GM21526 (cell line): ENCODE results near the gene TMEM26.

ENCODE experiments used
- ATAC-seq: cut with Tn5 transposase; IDR thresholded peaks from one replicate; pipeline ENCODE4 v1.9.1; 2021; ENCODE audit warnings: moderate library complexity; ENCODE audit not compliant: unreplicated experiment, low FRiP score

TMEM26 gene

GRCh38 chr10:61463035-61463909 is 10.1 kb upstream of the TMEM26 start:
- ATAC-seq = no peak

DNA sequence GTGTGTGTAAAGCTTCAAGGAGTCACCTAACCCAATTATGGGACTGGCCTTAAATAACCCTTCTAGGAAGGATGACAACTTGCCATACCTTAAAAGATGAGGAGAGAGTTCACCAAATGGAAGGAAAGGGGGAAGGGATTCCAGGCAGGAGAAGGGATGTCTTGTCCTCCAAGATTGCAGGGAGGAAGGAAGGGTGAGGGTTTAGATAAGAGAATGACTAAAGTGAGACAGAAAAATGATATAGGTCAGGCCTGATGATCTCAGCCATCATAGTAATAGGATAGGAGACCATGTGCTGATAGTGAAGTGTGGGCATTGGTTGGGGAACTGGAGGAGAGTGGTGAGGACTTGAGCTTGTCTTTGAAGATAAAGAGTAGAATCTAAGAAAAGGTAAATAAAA is 7.7 kb upstream of the TMEM26 start:
- ATAC-seq = no peak

- ATAC-seq = no peak
Measured at GRCh38 chr10:61458031-61458430, 4.8 kb upstream of the TMEM26 start.

- ATAC-seq = no peak
Measured at GRCh38 chr10:61456095-61456789, 3.1 kb upstream of the TMEM26 start.

DNA sequence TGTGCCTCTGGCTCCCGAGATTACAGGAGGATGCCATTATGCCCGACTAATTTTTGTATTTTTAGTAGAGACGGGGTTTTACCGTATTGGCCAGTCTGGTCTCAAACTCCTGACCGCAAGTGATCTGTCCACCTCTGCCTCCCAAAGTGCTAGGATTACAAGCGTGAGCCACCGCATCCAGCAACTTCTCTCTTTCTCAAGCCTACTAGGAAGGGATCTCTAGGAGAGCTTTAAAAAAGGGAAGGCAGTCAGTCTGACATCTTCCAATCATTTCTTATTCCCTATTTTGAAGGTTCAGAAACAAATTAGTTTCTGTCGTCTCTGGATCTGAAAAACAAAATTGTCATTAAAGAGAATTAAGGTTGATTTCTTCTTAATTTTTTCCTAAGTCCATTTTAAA is 2.5 kb upstream of the TMEM26 start:
- ATAC-seq = no peak

DNA sequence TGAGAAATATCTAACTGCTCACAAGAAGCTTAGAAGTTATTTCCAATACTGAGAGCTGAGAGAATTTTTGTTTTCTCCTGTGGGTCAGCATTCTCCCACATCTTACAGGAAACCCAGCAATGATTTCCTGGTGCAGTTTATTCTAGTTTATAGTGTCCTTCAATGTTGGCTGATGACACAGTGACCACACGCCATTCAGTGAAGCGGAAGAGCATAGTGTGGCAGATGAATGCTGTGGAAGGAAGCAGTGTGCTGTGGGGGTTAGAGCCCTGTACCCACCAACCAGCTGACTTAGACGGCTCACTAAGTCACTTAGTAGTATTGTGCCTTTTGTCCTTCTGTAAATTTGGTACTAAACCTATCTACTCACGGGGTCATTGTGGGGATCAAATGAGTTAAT is 1.4 kb upstream of the TMEM26 start:
- no peak for ATAC-seq

- no peak for ATAC-seq
Measured at GRCh38 chr10:61452151-61452651, 980 bp downstream of the TMEM26 start.

DNA sequence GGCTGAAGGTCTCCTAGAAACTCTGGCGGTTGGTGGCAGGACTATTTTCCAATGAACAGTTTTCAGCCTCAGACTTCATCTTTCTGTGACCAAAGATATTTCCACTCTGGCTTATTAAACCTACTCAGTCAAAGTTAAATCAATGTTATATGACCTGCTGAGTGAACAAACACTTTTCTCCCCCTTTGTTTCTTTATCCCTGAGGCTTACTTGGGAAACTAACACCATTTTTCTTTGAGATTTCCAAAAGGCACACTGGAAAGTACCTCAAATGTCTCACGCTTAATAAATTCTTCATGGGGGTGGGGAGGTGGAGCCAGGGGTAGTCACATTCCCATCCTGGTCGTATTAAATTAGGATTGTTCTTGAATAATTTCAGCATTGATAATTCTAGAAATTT is 1.8 kb downstream of the TMEM26 start:
- no peak for ATAC-seq

GRCh38 chr10:61448841-61449600 is 4.2 kb downstream of the TMEM26 start:
- ATAC-seq = no peak

DNA sequence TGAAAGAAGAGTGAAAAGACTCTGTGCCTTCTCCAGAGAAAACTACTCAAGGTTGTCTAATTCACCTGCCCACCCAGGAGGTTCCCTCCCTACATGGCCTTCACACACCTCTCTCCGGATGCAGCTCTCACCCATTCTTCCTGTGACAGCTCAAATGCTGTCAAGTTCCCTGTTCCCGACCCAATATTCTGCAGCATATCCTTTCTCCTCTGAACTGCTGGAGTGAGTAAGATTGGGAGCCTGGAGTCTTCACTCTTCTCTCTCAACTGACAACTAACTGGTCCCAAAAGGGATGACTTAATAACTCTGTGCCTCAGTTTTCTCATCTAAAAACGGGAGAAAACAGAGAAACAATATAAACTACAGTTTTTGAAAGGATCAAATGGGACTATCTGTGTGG is 5.1 kb downstream of the TMEM26 start:
- ATAC-seq = no peak

GRCh38 chr10:61439058-61439609 is 14.0 kb downstream of the TMEM26 start:
- no peak for ATAC-seq

DNA sequence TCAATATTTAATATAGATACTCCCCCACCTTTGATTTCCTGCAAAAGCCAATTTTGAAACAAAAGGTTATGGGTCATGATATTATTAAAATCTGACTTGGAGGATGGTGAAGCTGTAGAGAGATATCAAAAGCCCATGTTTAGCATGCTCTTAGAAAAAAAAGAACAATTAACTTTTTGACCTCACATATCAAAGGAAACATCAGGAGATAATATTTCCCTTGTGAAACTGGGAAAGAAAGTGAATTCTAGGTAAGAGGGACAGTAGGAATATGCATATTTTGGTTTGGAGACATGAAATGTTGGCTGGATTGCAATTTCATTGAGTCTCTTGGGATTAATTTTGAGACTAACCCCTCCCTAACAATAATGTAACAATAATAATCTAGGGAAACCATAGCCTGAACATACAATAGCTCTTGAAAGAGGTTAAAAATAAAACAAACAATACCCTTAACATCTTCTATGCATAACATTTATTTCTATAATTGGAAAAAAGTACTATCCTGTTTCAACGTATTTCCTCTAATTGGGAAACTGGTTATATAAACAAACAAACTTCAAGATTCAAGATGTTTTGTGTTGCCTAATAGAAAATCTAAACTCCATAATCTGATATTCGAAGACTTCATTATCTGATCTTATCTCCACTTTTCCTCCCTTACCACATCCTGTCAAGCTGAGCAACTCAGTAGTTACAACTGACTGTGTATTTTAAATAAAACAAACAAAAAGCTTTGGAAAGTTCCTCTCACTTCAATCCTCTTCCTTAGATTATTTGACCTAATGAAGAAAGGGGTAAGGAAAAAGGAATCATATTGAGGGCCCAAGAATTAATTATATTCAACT is 14.8 kb downstream of the TMEM26 start:
- ATAC-seq = no peak

- no peak for ATAC-seq
Measured at GRCh38 chr10:61423178-61423577, 30.0 kb downstream of the TMEM26 start.

DNA sequence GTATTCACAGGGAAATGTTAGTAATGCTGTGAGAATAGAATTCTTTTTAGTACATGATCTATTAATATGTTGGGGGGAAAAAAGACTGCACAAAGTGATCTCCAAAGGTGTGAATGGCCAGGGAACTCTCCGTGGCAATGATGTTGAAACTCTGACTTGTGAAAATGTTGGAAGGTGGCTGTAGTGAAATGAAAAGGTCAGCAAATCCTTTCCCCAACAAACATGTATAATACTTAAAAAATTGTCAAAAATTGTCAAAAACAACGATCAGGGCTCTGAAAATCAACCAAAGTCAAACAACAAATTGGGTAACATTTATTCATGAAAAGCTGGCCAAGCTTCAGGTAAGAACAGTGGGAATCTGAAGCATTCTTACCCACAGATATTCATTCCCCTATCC is 35.5 kb downstream of the TMEM26 start:
- ATAC-seq = no peak

- ATAC-seq = no peak
Measured at GRCh38 chr10:61415824-61416223, 37.4 kb downstream of the TMEM26 start.

GRCh38 chr10:61411706-61412105 is 41.5 kb downstream of the TMEM26 start:
- no peak for ATAC-seq

DNA sequence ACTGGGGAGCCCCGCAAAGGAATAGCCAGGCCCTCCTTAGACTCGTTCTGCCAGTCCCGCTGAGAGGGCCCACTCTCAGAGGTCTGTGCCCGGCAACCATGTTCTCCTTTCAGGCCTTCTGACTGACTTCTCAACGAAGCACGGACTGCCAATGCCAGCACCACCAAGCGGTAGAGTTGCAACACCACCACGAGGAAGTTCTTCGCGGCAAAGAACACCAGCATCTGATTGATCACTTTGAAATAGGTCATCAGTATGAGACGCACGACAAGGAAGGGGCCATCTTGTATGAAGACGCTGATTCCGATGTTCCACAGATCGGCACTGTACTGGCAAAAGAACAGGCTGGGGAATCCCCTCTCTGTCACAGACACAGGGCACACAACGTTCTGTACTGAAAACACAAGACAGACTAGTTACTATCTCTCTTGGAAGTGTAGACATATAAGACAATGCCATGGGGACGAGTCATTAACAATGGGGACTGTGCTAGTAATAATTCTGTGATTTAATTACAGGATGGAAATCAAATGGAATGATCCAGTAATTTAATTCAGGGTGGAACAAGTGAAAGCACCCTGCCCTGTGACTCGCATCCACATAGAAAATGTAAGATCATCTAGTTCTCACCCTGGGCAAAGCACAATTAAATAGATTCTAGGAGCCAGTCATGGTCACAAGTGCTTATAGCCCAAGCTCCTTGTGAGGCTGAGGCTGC is 42.7 kb downstream of the TMEM26 start:
- ATAC-seq = no peak

GRCh38 chr10:61409157-61409556 is 44.0 kb downstream of the TMEM26 start:
- no peak for ATAC-seq

DNA sequence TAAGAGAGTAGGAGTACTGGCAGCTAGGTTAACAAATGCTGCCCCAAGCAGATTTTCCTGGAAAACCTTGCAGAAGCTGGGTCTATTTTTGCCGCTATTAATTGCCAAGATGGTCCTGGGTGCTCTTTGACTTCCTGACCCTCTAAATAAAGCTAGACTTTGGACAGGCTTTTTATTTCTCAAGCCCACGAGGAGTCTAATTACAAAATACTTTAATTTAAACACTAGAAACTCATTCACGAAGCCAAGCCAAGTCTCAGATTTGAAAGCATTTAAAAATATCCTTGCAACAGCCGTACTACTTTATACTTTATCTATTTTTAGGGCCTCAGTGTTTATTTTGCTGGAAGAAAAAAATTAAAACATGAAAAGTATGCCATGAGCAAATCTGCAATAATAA is 45.1 kb downstream of the TMEM26 start:
- ATAC-seq = no peak
